ENCODE results near the gene NUDCD3.

DNA sequence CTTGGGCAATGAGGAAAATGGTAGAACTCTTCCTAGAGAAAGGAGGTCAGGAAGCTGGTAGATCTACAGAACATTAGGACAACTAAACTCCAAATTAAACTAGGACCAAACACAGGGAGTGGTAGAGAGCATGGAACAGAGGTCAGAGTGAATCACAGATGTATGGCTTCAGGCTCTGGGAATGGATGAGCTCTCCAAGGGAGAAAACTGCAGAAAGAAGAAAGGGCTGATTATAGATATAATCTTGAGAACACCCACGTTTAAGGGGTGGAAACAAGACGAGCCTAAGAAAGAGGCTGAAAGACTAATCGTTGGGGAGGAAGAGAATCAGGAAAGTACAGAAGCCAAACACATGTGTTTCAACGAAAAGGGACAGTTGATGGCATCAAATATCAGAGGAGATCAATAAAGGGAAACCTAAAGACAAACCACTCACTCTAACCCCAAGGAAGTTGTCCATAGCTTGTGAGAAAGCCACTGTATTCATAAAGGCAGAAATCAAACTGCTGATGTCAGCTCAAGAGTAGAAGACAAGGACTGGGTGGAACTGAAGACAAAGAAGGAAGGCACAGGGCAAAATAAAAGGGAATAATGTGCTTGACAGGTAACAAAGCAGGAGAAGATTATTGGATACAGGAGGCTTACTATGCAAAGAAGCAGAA is 41.4 kb downstream of the NUDCD3 start:
- TF ChIP-seq CTCF (IDR thresholded peaks at IDR 0.05) (no peak), POLR2AphosphoS5 (IDR thresholded peaks at IDR 0.05) (no peak)
